KMS-11 (cell line): ENCODE results near the gene RNF181.
A peak's percentile ranks its signal among the peaks of the same experiment; 100 is the strongest.
"Not testable (repeated sequence)": the region's sequence is repeated elsewhere in the genome, so short reads cannot be mapped to it uniquely, and the experiment has no call there.

Source experiments
- H2AFZ ChIP-seq: fragments of 200-600 bp; sonication (generic); 2 replicates; pipeline ENCODE4 v1.6.1; 2016; ENCODE audit warnings: antibody characterized with exemption, mixed run types, low read depth
- H3K27ac ChIP-seq: fragments of 200-600 bp; sonication (generic); 2 replicates; pipeline ENCODE4 v1.6.1; 2016; ENCODE audit warnings: mild to moderate bottlenecking, mixed run types
- H3K27me3 ChIP-seq: fragments of 200-600 bp; sonication (generic); 2 replicates; pipeline ENCODE4 v1.6.1; 2017; ENCODE audit warnings: mild to moderate bottlenecking, low read depth, mixed run types, moderate library complexity; ENCODE audit not compliant: insufficient read depth
- H3K36me3 ChIP-seq: fragments of 200-600 bp; sonication (generic); 2 replicates; pipeline ENCODE4 v1.6.1; 2017; ENCODE audit warnings: mild to moderate bottlenecking, mixed run types; ENCODE audit not compliant: insufficient read depth
- H3K4me1 ChIP-seq: fragments of 200-600 bp; sonication (generic); 2 replicates; pipeline ENCODE4 v1.6.1; 2016; ENCODE audit warnings: mild to moderate bottlenecking, low read depth, mixed run types; ENCODE audit not compliant: poor library complexity, severe bottlenecking
- H3K4me2 ChIP-seq: fragments of 200-600 bp; sonication (generic); 2 replicates; pipeline ENCODE4 v1.7.0; 2016; ENCODE audit warnings: mild to moderate bottlenecking, mixed run types
- H3K4me3 ChIP-seq: fragments of 200-600 bp; sonication (generic); IDR thresholded peaks from 2 replicates; pipeline ENCODE4 v1.6.1; 2017; ENCODE audit warnings: low read depth, low read length, mixed read lengths; ENCODE audit not compliant: insufficient read depth
- H3K79me2 ChIP-seq: fragments of 200-600 bp; sonication (generic); 2 replicates; pipeline ENCODE4 v1.6.1; 2016; ENCODE audit warnings: low read depth, mixed run types; ENCODE audit not compliant: insufficient read depth
- H3K9ac ChIP-seq: fragments of 200-600 bp; sonication (generic); 2 replicates; pipeline ENCODE4 v1.6.1; 2016; ENCODE audit warnings: mild to moderate bottlenecking, mixed run types
- H4K20me1 ChIP-seq: fragments of 200-600 bp; sonication (generic); 2 replicates; pipeline ENCODE4 v1.6.1; 2016; ENCODE audit warnings: mild to moderate bottlenecking, mixed run types; ENCODE audit not compliant: insufficient read depth
- CTCF ChIP-seq: fragments of 200-600 bp; sonication (generic); conservative IDR thresholded peaks from 2 replicates; pipeline ENCODE4 v1.6.1; 2017; ENCODE audit warnings: low read depth, mild to moderate bottlenecking, antibody characterized with exemption, low read length, moderate library complexity, mixed read lengths

Gene RNF181

GRCh38 chr2:85601771-85602475, 6.4 kb downstream of the RNF181 start:
- peak overlapping the region; percentile 60 for H3K4me3 ChIP-seq
- peaks cover 2% of the 10 kb centered on the region; the same call in 1 of the 2 replicates for H3K79me2 ChIP-seq
- H3K4me2 ChIP-seq: peak overlapping the region; percentile 67
- H3K27me3 ChIP-seq: no peaks in the 10 kb centered on the region
- peaks cover 23% of the 10 kb centered on the region for H3K4me1 ChIP-seq
- no peak overlapping the region for H3K27ac ChIP-seq
- H3K36me3 ChIP-seq: no peaks in the 10 kb centered on the region
- no peak for TF ChIP-seq CTCF
- peak overlapping the region; percentile 80 for H2AFZ ChIP-seq
- peak overlapping the region; percentile 41; the same call in 1 of the 2 replicates for H3K9ac ChIP-seq
- no peaks in the 10 kb centered on the region for H4K20me1 ChIP-seq

- Histone ChIP-seq H3K4me2 (peak within 1 kb of the TSS; percentile 67), H3K79me2 (no peaks in the 10 kb centered on the region), H4K20me1 (no peaks in the 10 kb centered on the region), H3K27me3 (no peaks in the 10 kb centered on the region), H3K9ac (peak within 1 kb of the TSS; percentile 41; the same call in 1 of the 2 replicates), H2AFZ (peak within 1 kb of the TSS; percentile 80), H3K36me3 (no peaks in the 10 kb centered on the region), H3K27ac (no peak within 1 kb of the TSS), H3K4me3 (peak within 1 kb of the TSS; percentile 92), H3K4me1 (peaks cover 17% of the 10 kb centered on the region)
- no peak for TF ChIP-seq CTCF
Measured at GRCh38 chr2:85602476-85603234, 7.1 kb downstream of the RNF181 start, which contains the start of gene TMEM150A. TSS of gene TMEM150A (minus strand) at chr2:85602698. CDS start at chr2:85601948, 750 bp downstream.

- not testable (repeated sequence) for H3K4me2 ChIP-seq, H3K9ac ChIP-seq, H3K4me3 ChIP-seq, H3K36me3 ChIP-seq, H2AFZ ChIP-seq, H3K27ac ChIP-seq, H4K20me1 ChIP-seq, H3K79me2 ChIP-seq, H3K27me3 ChIP-seq
- H3K4me1 ChIP-seq: peaks cover 17% of the 10 kb centered on the region
Measured at GRCh38 chr2:85604133-85604444, 8.5 kb downstream of the RNF181 start.

GRCh38 chr2:85604568-85605339, 9.2 kb downstream of the RNF181 start:
- Histone ChIP-seq H3K4me3 (no peak overlapping the region), H2AFZ (no peak overlapping the region), H4K20me1 (no peaks in the 10 kb centered on the region), H3K4me2 (no peak overlapping the region), H3K4me1 (peaks cover 17% of the 10 kb centered on the region), H3K79me2 (no peaks in the 10 kb centered on the region), H3K27ac (no peak overlapping the region), H3K9ac (no peak overlapping the region), H3K36me3 (no peaks in the 10 kb centered on the region), H3K27me3 (no peaks in the 10 kb centered on the region)
- no peak for TF ChIP-seq CTCF
